Breast epithelium (tissue), 3 donors: Measurements from ENCODE around the gene CNNM2.

Source experiments
- POLR2A ChIP-seq: fragments of 450-650 bp; IDR thresholded peaks from one replicate; pipeline ENCODE4 v1.6.1; 2016; ENCODE audit warnings: antibody characterized with exemption, mild to moderate bottlenecking, moderate library complexity
- POLR2AphosphoS5 ChIP-seq, 3 donors: sonication (generic); formaldehyde crosslinking; IDR thresholded peaks; one replicate each; pipeline ENCODE4 v1.6.1; 2017; ENCODE audit warnings: antibody characterized with exemption in 3 of 3
- TF ChIP-seq, protein P1 (sequence below), 3 donors: fragments of 450-650 bp; IDR thresholded peaks; one replicate each; pipeline ENCODE4 v1.5.1; 2016 to 2017; ENCODE audit warnings: antibody characterized with exemption in 3 of 3, mild to moderate bottlenecking in 3 of 3, moderate library complexity in 3 of 3

- TF ChIP-seq, protein P1, sequence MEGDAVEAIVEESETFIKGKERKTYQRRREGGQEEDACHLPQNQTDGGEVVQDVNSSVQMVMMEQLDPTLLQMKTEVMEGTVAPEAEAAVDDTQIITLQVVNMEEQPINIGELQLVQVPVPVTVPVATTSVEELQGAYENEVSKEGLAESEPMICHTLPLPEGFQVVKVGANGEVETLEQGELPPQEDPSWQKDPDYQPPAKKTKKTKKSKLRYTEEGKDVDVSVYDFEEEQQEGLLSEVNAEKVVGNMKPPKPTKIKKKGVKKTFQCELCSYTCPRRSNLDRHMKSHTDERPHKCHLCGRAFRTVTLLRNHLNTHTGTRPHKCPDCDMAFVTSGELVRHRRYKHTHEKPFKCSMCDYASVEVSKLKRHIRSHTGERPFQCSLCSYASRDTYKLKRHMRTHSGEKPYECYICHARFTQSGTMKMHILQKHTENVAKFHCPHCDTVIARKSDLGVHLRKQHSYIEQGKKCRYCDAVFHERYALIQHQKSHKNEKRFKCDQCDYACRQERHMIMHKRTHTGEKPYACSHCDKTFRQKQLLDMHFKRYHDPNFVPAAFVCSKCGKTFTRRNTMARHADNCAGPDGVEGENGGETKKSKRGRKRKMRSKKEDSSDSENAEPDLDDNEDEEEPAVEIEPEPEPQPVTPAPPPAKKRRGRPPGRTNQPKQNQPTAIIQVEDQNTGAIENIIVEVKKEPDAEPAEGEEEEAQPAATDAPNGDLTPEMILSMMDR (IDR thresholded peaks at IDR 0.05), result no peak
- no peak for TF ChIP-seq POLR2AphosphoS5 (IDR thresholded peaks at IDR 0.05)
- TF ChIP-seq POLR2A, result no peak
Observed at GRCh38 chr10:103127241-103127640, 209.1 kb downstream of the CNNM2 start.
